Small intestine (tissue), 16 donors: ENCODE data around the gene TMEM151B. TPM values are rescaled to one million over a fixed set of nuclear protein-coding genes. Genes with fewer than 3 reads are reported as not detected.

ENCODE experiments used
- DNase-seq, 2 donors: peaks; one replicate each; pipeline versions ENCODE4 v3.0.0 to v3.0.0-alpha.2; 2013
- FAIRE-seq: peaks from 2 replicates; lab custom pipeline; 2012; peaks lifted over from hg19 to GRCh38; lab: Jason Lieb, UNC
- H3K27ac ChIP-seq, 3 donors: one replicate each; pipeline ENCODE4 v1.5.1; 2013; ENCODE audit warnings: low read length in 2 of 3, mild to moderate bottlenecking in 2 of 3, control low read depth in 1 of 3, inconsistent platforms in 1 of 3, low read depth in 1 of 3, moderate library complexity in 1 of 3
- H3K27me3 ChIP-seq, 3 donors: one replicate each; pipeline ENCODE4 v1.6.1; 2013; ENCODE audit warnings: low read length in 3 of 3, inconsistent platforms in 1 of 3; ENCODE audit not compliant: control insufficient read depth in 3 of 3, insufficient read depth in 3 of 3
- H3K36me3 ChIP-seq, 3 donors: one replicate each; pipeline ENCODE4 v1.6.1; 2013; ENCODE audit warnings: low read length in 3 of 3, inconsistent platforms in 1 of 3, low read depth in 1 of 3, mild to moderate bottlenecking in 1 of 3, moderate library complexity in 1 of 3; ENCODE audit not compliant: control insufficient read depth in 3 of 3, insufficient read depth in 2 of 3
- H3K4me1 ChIP-seq, 3 donors: one replicate each; pipeline ENCODE4 v1.6.1; 2013; ENCODE audit warnings: low read length in 2 of 3, inconsistent platforms in 1 of 3, low read depth in 1 of 3, mild to moderate bottlenecking in 1 of 3, moderate library complexity in 1 of 3; ENCODE audit not compliant: control insufficient read depth in 3 of 3, insufficient read depth in 2 of 3
- H3K4me3 ChIP-seq, 3 donors: one replicate each; pipeline ENCODE4 v1.5.1; 2013; ENCODE audit warnings: low read length in 3 of 3, control low read depth in 1 of 3, inconsistent platforms in 1 of 3, low read depth in 1 of 3, mild to moderate bottlenecking in 1 of 3, moderate library complexity in 1 of 3
- H3K9me3 ChIP-seq, 2 donors: one replicate each; pipeline ENCODE4 v1.6.1; 2013; ENCODE audit warnings: low read depth in 1 of 2, low read length in 1 of 2; ENCODE audit not compliant: control insufficient read depth in 2 of 2, insufficient read depth in 1 of 2
- WGBS, 3 donors: extraction: QIAGEN DNeasy Blood & Tissue Kit; methylation state at CpG; one replicate each; pipeline ENCODE4 v1.1.7; 2013; 5-methylcytosine and 5-hydroxymethylcytosine counted together
- long read RNA-seq, 10 donors: transcript quantifications; one replicate each; lab custom pipeline, GENCODE V29; 2026
- polyA plus RNA-seq, 4 donors: library from polyadenylated mRNA; stranded (reverse) in 3 of 4; unstranded in 1 of 4; fragments of 200-250 nt in 3 of 4; fragments of 120-200 nt in 1 of 4; gene quantifications; one replicate each; pipeline versions ENCODE4 v1.2.1 to v1.2.3, GENCODE V29; 2013
- donor health status: healthy with polysubstance abuse.
- donor health status: control.
- donor health status: control.
- donor health status: Bipolar disorder and iron deficiency.
- donor health status: healthy.

The TMEM151B gene
- polyA plus RNA-seq: 1 to 10 TPM in 1 of 4 donors, under 1 TPM in 1, not detected in 2; 0.96 to 3.1 TPM
- long read RNA-seq, donor 1, full-length matches to known transcripts: 1 of 1 reads
- long read RNA-seq, donor 1, partial matches to known transcripts: 0 of 1 reads
- long read RNA-seq, donor 1, other reads (novel, unspliced or antisense): 0 of 1 reads
- long read RNA-seq, donor 2, full-length matches to known transcripts: 1 of 1 reads
- long read RNA-seq, donor 2, partial matches to known transcripts: 0 of 1 reads
- long read RNA-seq, donor 2, other reads (novel, unspliced or antisense): 0 of 1 reads
- long read RNA-seq, donor 3, full-length matches to known transcripts: 1 of 1 reads
- long read RNA-seq, donor 3, partial matches to known transcripts: 0 of 1 reads
- long read RNA-seq, donor 3, other reads (novel, unspliced or antisense): 0 of 1 reads
- long read RNA-seq, donor 4: 0 reads
- long read RNA-seq, donor 5: 0 reads
- long read RNA-seq, donor 6: 0 reads
- long read RNA-seq, donor 7: 0 reads
- long read RNA-seq, donor 8: 0 reads
- long read RNA-seq, donor 9: 0 reads
- long read RNA-seq, donor 10, full-length matches to known transcripts: 2 of 2 reads
- long read RNA-seq, donor 10, partial matches to known transcripts: 0 of 2 reads
- long read RNA-seq, donor 10, other reads (novel, unspliced or antisense): 0 of 2 reads

- Histone ChIP-seq H3K27me3 (peaks cover 12 to 61% (median 22%) of the 10 kb centered on the region in 3 donors), H3K27ac (no peak within 1 kb of the TSS), H3K9me3 (peaks cover 0 to 2% of the 10 kb centered on the region in 2 donors), H3K4me1 (no peaks in the 10 kb centered on the region), H3K36me3 (no peaks in the 10 kb centered on the region), H3K4me3 (peak within 1 kb of the TSS in 1 of 3 donors; percentile 39)
- no peak for FAIRE-seq
- DNase-seq: no peak
- 16 to 40% (median 18%) methylated on average over 12 to 27 of the region's 29 CpGs for WGBS, 3 donors
Observed at GRCh38 chr6:44269921-44270525, at the start of gene TMEM151B. Gene TMEM151B (plus strand): TSS chr6:44270450. CDS start chr6:44270743, 293 bp downstream.

- no peak overlapping the region for H3K4me3 ChIP-seq
- peaks cover 0 to 2% (median 0%) of the 10 kb centered on the region in 3 donors for H3K27me3 ChIP-seq
- DNase-seq (no peak), FAIRE-seq (no peak)
- H3K27ac ChIP-seq: peak overlapping the region in 2 of 3 donors; percentile 6 to 58
- H3K4me1 ChIP-seq: peaks cover 0 to 64% (median 5%) of the 10 kb centered on the region in 3 donors
- 89 to 93% (median 91%) methylated on average over 4 of the region's 4 CpGs for WGBS, 3 donors
- H3K9me3 ChIP-seq: no peaks in the 10 kb centered on the region
- no peaks in the 10 kb centered on the region for H3K36me3 ChIP-seq
Observed at GRCh38 chr6:44220913-44221290, 49.3 kb upstream of the TMEM151B start.

- 3 to 10% (median 6%) methylated on average over 4 of the region's 4 CpGs for WGBS, 3 donors
- Histone ChIP-seq H3K36me3 (peaks cover 0 to 3% (median 0%) of the 10 kb centered on the region in 3 donors), H3K27me3 (peaks cover 0 to 2% (median 0%) of the 10 kb centered on the region in 3 donors), H3K27ac (peak overlapping the region in 2 of 3 donors; percentile 6 to 58), H3K9me3 (no peaks in the 10 kb centered on the region), H3K4me1 (peaks cover 0 to 70% (median 5%) of the 10 kb centered on the region in 3 donors), H3K4me3 (no peak overlapping the region)
- FAIRE-seq (no peak), DNase-seq (peak; percentile 87 to 90)
Observed at GRCh38 chr6:44221291-44221960, 48.8 kb upstream of the TMEM151B start.

GRCh38 chr6:44221961-44222335 is 48.3 kb upstream of the TMEM151B start:
- Histone ChIP-seq H3K27ac (peak overlapping the region in 2 of 3 donors; percentile 6 to 58), H3K9me3 (no peaks in the 10 kb centered on the region), H3K4me3 (no peak overlapping the region), H3K4me1 (peaks cover 0 to 70% (median 5%) of the 10 kb centered on the region in 3 donors), H3K27me3 (peaks cover 0 to 2% (median 0%) of the 10 kb centered on the region in 3 donors), H3K36me3 (peaks cover 0 to 4% (median 0%) of the 10 kb centered on the region in 3 donors)
- DNase-seq: no peak
- no peak for FAIRE-seq
- whole genome bisulfite sequencing, 3 donors: 29 to 61% (median 52%) methylated on average over 2 of the region's 2 CpGs

- Histone ChIP-seq H3K36me3 (peaks cover 0 to 9% (median 0%) of the 10 kb centered on the region in 3 donors), H3K9me3 (no peaks in the 10 kb centered on the region), H3K4me1 (peaks cover 0 to 74% (median 5%) of the 10 kb centered on the region in 3 donors), H3K27ac (peak overlapping the region in 2 of 3 donors; percentile 32 to 55), H3K27me3 (peaks cover 0 to 2% (median 0%) of the 10 kb centered on the region in 3 donors), H3K4me3 (peak overlapping the region; percentile 30 to 56 (median 33))
- DNase-seq: no peak
- 25 to 32% (median 32%) methylated on average over 26 of the region's 26 CpGs for WGBS, 3 donors
- no peak for FAIRE-seq
Observed at GRCh38 chr6:44222486-44223318, 47.5 kb upstream of the TMEM151B start.

GRCh38 chr6:44223319-44224028 is 46.8 kb upstream of the TMEM151B start, which contains the start of gene SLC29A1:
Gene SLC29A1 (plus strand): TSS chr6:44223595. CDS start chr6:44227314, 3,719 bp downstream.
- Histone ChIP-seq H3K27ac (peak within 1 kb of the TSS in 2 of 3 donors; percentile 32 to 55), H3K4me1 (peaks cover 0 to 69% (median 5%) of the 10 kb centered on the region in 3 donors), H3K4me3 (peak within 1 kb of the TSS; percentile 33 to 56 (median 40)), H3K36me3 (peaks cover 0 to 11% (median 0%) of the 10 kb centered on the region in 3 donors), H3K27me3 (peaks cover 0 to 2% (median 0%) of the 10 kb centered on the region in 3 donors), H3K9me3 (no peaks in the 10 kb centered on the region)
- peak; percentile 45 to 79 for DNase-seq
- 0 to 1% (median 1%) methylated on average over 42 to 73 of the region's 73 CpGs for WGBS, 3 donors
- FAIRE-seq: no peak
